ENCODE data around the gene COBL. TPM values are rescaled to one million over a fixed set of nuclear protein-coding genes. Genes with fewer than 3 reads are reported as not detected.

COBL gene
- total RNA-seq, 3 donors from 2014 or later: 2.2 to 37.3 (median 16.1) TPM

GRCh38 chr7:51113962-51114361 is 202.6 kb downstream of the COBL start:
- no peaks in the 10 kb centered on the region for H3K27me3 ChIP-seq
- H3K4me3 ChIP-seq: no peak overlapping the region
- intact Hi-C loops (cut with DNase I; ENCODE audit: low total_unique reads): no loop called here
- no peaks in the 10 kb centered on the region for H3K36me3 ChIP-seq
- TF ChIP-seq POLR2AphosphoS5 (IDR thresholded peaks at IDR 0.05): no peak
- TF ChIP-seq POLR2A (IDR thresholded peaks at IDR 0.05): no peak
- TF ChIP-seq CTCF (IDR thresholded peaks at IDR 0.05): no peak
- DNase-seq (ENCODE audit: low spot score in 2 of 2): no peak
- H3K27ac ChIP-seq: no peak overlapping the region
- peaks cover 0 to 8% of the 10 kb centered on the region in 2 donors for H3K9me3 ChIP-seq
- no peaks in the 10 kb centered on the region for H3K4me1 ChIP-seq

DNA sequence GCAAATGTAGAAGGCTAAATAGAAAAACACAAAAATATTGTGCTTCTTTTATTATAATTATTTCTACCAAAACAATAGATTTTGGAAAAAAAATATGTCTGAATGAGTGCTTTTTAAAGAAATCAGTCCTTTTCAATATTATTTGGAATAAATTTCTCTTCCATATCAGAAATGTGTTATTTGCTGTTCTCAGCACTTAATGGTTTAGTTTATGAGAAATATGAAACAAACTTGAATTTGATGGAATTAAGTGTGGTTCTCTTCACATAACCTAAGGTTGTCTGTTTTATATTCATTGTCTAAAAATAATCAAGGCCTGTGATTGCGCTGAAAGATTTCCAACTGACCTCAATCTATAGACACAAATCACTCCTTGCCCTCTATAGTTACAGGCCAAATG is 203.0 kb downstream of the COBL start:
- Histone ChIP-seq H3K4me3 (no peak overlapping the region), H3K9me3 (peaks cover 0 to 8% of the 10 kb centered on the region in 2 donors), H3K27ac (no peak overlapping the region), H3K36me3 (no peaks in the 10 kb centered on the region), H3K27me3 (no peaks in the 10 kb centered on the region), H3K4me1 (no peaks in the 10 kb centered on the region)
- intact Hi-C loops (cut with DNase I; ENCODE audit: low total_unique reads): no loop called here
- DNase-seq (ENCODE audit: low spot score in 2 of 2): no peak
- TF ChIP-seq POLR2A (IDR thresholded peaks at IDR 0.05) (no peak), POLR2AphosphoS5 (IDR thresholded peaks at IDR 0.05) (no peak)

- intact Hi-C loops (cut with DNase I; ENCODE audit: low total_unique reads): no loop called here
- Histone ChIP-seq H3K36me3 (no peaks in the 10 kb centered on the region), H3K27ac (no peak overlapping the region), H3K27me3 (no peaks in the 10 kb centered on the region), H3K9me3 (peaks cover 0 to 6% of the 10 kb centered on the region in 2 donors), H3K4me3 (no peak overlapping the region), H3K4me1 (no peaks in the 10 kb centered on the region)
- TF ChIP-seq CTCF (IDR thresholded peaks at IDR 0.05) (no peak), POLR2A (IDR thresholded peaks at IDR 0.05) (no peak), POLR2AphosphoS5 (IDR thresholded peaks at IDR 0.05) (no peak)
- DNase-seq (ENCODE audit: low spot score in 2 of 2): no peak
These were observed 205.2 kb downstream of the COBL start for GRCh38 chr7:51111241-51111940.

GRCh38 chr7:51108134-51108533 is 208.5 kb downstream of the COBL start:
- DNase-seq (ENCODE audit: low spot score in 2 of 2): no peak
- Histone ChIP-seq H3K36me3 (no peaks in the 10 kb centered on the region), H3K4me3 (no peak overlapping the region), H3K4me1 (no peaks in the 10 kb centered on the region), H3K9me3 (no peaks in the 10 kb centered on the region), H3K27me3 (no peaks in the 10 kb centered on the region), H3K27ac (no peak overlapping the region)
- intact Hi-C loops (cut with DNase I; ENCODE audit: low total_unique reads): no loop called here
- TF ChIP-seq POLR2A (IDR thresholded peaks at IDR 0.05): no peak

- Histone ChIP-seq H3K27me3 (no peaks in the 10 kb centered on the region), H3K4me3 (no peak overlapping the region), H3K36me3 (no peaks in the 10 kb centered on the region), H3K4me1 (no peaks in the 10 kb centered on the region), H3K27ac (no peak overlapping the region), H3K9me3 (no peaks in the 10 kb centered on the region)
- intact Hi-C loops (cut with DNase I; ENCODE audit: low total_unique reads): no loop called here
- no peak for DNase-seq (ENCODE audit: low spot score in 2 of 2)
- TF ChIP-seq POLR2AphosphoS5 (IDR thresholded peaks at IDR 0.05) (no peak), CTCF (IDR thresholded peaks at IDR 0.05) (no peak), POLR2A (IDR thresholded peaks at IDR 0.05) (no peak)
These were observed 212.3 kb downstream of the COBL start for GRCh38 chr7:51104278-51104677.

DNA sequence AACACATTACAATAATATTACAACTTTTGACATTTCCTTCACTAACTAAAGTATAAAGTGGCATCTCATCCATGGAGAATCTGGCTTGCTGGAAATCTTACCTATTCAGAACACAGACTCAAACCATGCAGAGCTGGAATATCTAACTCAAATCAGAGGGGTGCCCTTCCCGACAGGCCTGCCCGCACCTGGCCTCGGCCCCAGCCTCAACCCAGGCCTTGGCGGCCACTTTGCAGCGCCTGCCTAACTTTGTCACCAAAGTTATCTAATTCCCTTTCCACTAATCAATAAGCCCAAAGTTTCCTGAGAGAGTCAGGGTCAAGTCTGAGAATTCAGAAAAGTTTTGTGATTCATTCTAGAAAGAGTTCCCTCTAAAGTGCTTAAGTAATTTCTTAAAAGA is 212.9 kb downstream of the COBL start:
- TF ChIP-seq POLR2A (IDR thresholded peaks at IDR 0.05): no peak
- no peak for TF ChIP-seq POLR2AphosphoS5 (IDR thresholded peaks at IDR 0.05)
- no peak for TF ChIP-seq CTCF (IDR thresholded peaks at IDR 0.05)
- H3K27ac ChIP-seq: no peak overlapping the region
- no peak overlapping the region for H3K4me3 ChIP-seq
- H3K27me3 ChIP-seq: no peaks in the 10 kb centered on the region
- intact Hi-C loops (cut with DNase I; ENCODE audit: low total_unique reads): no loop called here
- H3K4me1 ChIP-seq: no peaks in the 10 kb centered on the region
- H3K36me3 ChIP-seq: no peaks in the 10 kb centered on the region
- H3K9me3 ChIP-seq: peaks cover 0 to 1% of the 10 kb centered on the region in 2 donors
- no peak for DNase-seq (ENCODE audit: low spot score in 2 of 2)
